Renal cortical epithelial cell (primary cell): Measurements from ENCODE around the gene SNX21. TPM values are rescaled to one million over a fixed set of nuclear protein-coding genes. Genes with fewer than 3 reads are reported as not detected.
"Not testable (repeated sequence)": the region's sequence is repeated elsewhere in the genome, so short reads cannot be mapped to it uniquely, and the experiment has no call there.

Experiments
- DNase-seq: peaks from one replicate; pipeline ENCODE4 v3.0.0-alpha.2; 2011; ENCODE audit warnings: low read depth
- total RNA-seq: library from RNA; depleted of rRNA; stranded (reverse); fragments of >200 nt; gene quantifications from 2 replicates; pipeline ENCODE4 v1.2.3, GENCODE V29; 2014

SNX21 gene
- total RNA-seq, 1 donor from 2014 or later: 32.1 TPM

DNA sequence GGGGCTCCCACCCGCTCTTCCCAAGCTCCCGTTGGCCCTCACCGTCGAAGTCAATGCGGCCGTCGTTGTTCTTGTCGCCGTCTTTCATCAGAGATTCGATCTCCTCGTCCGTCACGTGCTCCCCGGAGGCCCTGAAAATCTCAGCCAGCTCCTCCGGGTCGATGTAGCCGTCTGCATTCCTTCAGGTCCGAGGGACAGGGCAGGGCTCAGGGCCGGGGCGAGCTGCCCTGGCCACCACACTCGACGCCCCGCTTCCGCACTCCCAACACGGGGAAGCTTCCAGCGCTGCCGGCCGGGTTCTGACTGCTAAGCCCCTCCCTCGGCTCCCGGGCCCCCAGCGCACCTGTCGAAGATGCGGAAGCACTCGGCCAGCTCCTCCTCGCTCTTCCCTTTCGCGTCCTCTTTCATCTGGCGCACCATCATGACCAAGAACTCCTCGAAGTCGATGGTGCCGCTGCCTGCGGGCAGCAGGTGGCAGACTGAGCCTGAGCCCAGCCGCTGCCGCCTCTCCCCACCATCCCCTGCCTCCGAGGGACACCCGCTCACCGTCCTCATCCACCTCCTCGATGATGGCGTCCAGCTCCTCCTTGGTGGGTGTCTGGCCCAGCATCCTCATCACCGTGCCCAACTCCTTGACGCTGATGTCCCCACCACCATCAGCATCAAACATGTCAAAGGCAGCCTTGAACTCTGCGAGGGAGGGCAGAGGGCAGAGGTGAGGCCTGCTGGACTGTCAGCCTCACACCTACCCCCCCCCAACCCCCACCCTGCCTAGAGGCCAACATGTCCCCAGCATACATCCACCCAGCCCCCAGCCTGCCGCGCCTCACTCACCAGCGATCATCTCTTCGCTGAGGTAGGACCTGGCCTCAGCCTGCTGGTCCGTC, 9.4 kb upstream of the SNX21 start:
- DNase-seq: peak; percentile 24

DNA sequence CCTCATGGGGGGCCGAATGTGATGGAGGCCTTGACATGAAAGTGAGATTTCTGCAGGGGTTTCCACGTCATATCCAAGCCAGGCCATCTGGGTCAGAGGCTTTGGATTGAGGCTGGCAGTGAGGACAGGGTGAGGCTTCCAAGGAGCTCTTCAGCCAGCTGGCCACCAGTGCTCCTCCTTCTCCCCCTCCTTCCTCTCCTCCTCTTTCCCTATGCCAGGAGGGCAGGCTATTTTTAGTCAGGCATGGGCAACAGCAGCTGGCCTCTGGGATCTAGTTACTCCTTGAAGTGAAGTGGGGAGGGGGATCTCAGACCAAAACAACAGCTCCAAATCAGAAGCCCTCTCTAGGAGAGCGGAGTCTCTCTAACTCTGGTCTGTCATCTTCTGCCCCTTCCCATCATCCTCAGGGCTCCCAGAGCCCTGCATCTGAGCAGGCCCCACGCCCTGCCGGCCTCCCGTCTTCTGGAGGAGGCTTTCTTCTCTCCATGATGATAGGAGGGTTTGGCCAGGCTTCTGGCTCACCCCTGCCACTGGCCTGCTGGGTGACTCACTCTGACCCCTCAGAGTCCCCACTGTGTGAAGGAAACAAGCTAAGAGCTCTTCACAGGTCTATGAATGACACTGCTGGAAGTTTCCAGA, 7.1 kb upstream of the SNX21 start:
- no peak for DNase-seq

DNA sequence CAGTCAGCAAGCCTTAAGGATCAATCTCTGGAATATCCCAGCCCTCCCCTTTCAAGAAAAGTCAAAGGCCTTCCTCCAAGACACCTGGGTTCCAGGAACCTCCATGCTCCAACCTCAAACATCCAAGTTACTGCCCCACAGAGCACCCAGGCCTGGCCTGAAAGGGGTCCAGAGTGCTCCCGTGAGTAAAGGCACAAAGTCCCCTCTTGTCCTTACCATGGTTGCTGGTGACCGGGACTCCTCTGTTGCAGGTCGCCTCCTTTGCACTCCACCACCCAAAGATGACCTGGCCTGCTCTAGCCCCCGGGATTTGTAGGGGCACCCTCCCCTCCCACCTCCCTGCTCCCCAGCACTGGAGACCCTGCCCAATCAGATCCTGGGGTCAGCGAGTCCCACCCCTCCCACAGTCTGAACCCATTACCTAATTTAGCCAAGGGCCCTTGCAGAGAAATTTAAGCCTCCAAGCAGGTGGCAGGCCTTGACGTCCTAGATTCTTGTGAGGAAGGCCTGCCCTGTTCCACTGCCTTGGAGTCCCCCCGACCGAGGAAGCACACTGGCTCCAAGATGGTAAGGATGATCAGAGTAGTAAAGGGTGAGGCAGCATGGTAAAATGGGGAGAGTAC, 6.5 kb upstream of the SNX21 start, which contains the start of gene TNNC2:
Gene TNNC2 (minus strand): TSS at position 283 of the 623 bp plus-strand sequence. CDS start 64 bp downstream, at position 219.
- DNase-seq: no peak

DNA sequence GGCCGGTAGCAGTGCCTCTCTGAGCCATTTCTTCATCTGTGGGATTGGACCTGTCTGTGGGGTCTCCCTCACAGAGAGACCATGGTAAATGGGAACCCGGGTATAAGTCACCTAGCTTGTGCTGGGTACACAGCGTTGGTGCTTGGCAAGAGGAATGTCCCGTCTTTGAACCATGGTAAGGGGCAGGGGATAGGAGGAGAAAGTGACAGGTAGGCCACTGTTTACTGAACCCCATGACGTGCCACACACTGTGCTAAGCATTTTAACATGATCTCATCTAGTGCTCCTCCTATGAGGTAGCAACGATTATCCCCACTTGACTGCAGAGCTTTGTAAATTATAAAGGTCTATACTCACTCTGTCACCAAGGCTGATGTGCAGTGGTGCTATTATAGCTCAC, 5.9 kb upstream of the SNX21 start:
- no peak for DNase-seq

DNA sequence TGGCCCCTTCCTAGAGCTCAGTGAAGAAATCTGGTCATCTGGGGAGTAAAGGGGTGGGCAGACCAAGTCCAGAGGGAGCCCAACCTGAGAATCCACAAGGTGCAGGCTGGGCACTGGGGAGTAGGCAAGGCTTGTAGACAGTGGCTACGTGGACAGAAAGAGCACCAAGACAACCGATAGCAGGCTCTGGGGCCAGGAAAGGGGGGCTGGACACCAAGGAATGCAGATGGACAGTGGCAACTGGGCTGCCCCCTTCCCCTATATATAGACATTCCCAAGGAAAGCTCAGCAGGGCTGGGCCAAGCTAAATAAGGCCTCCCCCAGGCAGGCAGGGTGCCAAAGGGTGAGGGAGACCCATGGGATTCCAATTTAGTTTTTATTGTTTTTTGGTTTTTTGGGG, 5.0 kb upstream of the SNX21 start:
- DNase-seq: no peak

DNA sequence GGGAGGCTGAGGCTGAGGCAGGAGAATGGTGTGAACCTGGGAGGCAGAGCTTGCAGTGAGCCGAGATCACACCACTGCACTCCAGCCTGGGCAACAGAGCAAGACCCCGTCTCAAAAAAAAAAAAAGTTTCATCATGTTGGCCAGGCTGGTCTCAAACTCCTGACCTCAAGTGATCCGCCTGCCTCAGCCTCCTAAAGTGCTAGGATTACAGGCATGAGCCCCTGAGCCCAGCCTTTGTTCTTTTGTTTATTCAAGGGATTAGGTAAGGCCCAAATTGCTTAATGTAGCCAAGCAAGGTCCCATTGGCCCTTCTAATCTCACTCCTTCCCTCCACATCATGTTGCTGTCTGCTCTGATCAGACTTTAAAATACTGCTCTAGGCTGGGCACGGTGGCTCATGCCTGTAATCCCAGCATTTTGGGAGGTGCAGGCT, 3.9 kb upstream of the SNX21 start:
- not testable (repeated sequence) for DNase-seq

DNA sequence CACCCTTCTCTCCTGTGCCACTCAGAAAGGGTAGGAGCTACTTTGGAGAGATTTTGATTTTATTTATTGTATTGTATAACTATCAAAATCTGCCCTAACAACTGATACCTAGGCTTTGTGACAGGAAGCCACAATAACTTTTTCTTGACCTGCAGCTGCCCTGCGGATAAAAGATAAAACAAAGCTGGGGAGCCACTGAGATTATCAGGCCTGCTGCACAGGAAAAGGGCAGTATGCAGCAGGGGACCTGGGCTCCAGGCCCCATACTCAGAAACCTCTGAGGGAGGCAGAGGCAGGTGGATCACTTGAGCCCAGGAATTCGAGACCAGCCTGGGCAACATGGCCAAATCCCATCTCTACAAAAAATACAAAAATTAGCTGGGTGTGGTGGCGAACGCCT, 980 bp upstream of the SNX21 start:
- DNase-seq: no peak

DNA sequence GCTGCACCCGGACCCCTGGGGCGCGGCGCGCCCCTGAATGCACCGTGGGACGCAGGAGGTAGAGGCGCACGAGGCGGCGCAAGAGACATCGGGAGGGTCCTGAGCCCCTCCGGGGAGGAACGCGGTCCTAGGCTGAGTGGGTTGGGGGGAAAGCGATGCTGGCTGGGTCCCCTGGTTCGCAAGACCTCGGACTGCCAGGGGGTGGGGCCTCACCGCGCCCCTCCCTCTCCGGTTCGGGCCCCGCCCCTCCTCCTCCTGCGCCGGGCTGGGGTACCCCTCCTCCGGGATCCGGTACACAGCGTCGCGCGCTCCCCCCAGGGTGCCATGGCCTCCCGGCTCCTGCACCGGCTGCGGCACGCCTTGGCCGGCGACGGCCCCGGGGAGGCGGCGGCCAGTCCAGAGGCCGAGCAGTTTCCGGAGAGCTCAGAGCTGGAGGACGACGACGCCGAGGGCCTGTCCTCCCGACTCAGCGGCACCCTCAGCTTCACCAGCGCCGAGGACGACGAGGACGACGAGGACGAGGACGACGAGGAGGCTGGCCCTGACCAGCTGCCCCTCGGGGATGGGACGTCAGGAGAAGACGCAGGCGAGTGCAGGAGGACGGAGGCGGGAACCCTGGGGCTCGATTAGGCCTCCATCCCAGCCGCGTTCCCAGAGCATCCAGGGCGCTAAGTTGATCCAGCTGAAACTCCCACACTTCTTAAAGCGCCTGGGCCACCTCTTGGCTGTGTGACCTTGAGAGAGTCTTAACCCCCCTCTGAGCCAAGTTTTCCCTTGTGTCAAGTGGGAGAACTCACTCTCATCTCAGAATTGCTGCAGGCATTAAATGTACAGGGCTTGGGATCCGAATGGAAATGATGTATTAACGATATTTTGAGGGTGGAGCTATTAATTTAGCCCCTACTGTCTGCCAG, 541 bp downstream of the SNX21 start:
- DNase-seq: peak; percentile 23

DNA sequence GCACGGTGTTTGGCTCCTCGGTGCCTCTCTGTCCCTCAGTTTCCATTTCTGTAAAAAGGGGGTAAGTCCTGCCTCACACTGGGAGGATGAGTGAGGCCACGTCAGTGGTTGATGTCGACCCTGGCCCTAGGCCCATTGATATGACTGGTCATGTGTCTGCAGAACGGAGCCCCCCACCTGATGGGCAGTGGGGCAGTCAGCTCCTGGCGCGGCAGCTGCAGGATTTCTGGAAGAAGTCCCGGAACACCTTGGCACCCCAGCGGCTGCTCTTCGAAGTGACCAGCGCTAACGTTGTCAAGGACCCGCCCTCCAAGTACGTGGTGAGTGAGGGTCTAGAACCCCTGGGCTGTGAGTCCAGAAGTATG, 1.2 kb downstream of the SNX21 start:
- no peak for DNase-seq

DNA sequence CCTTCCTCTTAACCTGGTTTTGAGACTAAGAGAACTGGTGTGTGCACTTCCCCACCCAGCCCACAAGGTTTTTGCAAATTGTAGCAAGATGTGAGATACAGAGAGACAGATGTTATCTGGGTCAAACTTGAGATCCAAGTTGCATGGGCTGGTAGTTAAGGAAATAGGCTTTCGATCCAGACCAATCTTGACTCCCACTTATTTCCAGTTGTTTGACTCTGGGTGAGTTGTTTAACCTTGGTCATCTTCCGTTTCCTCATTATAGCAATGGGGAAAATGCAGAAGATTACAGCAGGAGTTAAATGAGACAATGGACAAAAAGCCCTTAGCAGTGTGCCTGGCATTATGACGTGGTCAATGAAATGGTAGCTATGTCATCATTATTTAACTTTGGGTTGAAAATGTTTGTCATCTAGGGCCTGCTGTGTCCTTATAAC, 1.7 kb downstream of the SNX21 start:
- DNase-seq: no peak

DNA sequence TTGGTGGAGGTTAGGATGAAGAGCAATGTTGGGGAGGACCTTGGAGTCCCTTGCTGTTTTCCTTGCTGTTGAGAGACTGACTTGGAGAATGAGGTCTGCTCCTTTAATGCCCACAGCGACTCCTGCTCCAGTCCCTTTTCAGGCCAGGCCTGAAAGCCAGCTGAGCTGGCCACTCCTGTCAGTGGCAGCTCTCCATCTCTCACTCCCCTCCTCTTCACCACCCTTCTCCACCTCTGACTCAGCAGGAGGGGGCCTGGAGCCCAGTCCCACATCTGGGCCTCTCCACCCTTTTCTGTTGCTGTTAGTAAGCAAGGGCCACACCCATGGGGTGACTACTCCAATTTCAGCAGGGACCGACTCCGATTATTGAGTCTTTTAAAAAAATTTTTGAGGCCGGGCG, 2.2 kb downstream of the SNX21 start:
- DNase-seq: no peak

DNA sequence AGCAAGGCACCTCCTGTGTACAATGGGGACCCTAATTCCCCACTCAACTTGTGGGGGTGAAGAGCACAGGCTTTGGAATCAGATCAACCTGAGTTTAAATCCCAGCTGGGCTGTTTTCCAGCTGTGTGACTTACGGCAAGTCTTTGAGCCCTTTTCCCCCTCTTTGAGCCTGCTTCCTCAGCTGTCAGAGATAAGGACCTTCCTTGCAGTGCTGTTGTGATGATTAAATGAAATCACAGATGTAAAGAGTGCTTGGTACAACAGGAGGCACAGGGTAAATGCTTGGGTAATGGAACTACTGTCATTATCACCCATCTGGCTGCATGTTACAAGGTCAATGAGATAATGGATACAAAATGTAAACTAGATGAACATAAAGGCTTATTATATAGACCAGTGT, 3.2 kb downstream of the SNX21 start:
- no peak for DNase-seq

DNA sequence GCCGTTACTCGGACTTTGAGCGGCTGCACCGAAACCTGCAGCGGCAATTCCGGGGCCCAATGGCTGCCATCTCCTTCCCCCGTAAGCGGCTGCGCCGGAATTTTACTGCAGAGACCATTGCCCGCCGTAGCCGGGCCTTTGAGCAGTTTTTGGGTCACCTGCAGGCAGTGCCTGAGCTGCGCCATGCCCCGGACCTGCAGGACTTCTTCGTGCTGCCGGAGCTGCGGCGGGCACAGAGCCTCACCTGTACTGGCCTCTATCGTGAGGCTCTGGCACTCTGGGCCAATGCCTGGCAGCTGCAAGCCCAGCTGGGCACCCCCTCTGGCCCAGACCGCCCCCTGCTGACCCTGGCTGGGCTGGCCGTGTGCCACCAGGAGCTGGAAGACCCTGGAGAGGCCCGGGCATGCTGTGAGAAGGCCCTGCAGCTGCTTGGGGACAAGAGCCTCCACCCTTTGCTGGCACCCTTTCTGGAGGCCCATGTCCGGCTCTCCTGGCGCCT, 7.2 kb downstream of the SNX21 start:
- no peak for DNase-seq

DNA sequence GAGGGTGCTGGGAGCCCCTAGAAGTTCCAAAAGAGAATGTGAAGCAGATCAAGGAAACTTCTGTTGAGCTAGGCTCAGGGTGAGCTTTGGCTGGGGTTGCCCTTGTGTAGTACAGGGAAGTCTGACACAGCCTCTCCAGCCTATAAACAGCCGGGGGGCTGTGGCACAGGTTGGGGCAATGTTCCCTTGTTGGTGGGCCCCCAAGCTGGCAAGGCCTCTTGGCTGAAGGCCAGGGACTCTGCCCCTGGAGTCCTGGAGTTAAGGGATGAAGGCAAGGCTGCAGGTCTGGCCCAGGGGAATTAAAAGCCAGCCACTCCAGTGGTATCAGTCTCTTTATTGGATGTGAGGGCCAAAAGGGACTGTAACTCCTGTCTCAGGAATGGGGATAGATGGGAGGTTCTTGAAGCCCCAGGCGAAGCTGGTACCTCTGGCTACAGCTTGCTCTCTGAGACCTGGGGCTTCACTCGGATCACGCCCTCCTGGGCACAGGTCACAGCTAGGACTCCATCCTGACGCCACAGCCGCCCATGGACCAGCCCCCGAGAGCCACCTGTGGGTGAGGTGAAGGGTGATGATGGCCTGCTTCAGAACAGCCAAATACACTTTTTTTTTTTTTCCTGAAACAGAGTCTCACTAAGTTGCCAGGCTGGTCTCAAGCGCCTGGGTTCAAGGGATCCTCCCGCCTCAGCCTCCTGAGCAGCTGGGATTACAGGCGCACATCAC, 8.0 kb downstream of the SNX21 start:
- DNase-seq: no peak

DNA sequence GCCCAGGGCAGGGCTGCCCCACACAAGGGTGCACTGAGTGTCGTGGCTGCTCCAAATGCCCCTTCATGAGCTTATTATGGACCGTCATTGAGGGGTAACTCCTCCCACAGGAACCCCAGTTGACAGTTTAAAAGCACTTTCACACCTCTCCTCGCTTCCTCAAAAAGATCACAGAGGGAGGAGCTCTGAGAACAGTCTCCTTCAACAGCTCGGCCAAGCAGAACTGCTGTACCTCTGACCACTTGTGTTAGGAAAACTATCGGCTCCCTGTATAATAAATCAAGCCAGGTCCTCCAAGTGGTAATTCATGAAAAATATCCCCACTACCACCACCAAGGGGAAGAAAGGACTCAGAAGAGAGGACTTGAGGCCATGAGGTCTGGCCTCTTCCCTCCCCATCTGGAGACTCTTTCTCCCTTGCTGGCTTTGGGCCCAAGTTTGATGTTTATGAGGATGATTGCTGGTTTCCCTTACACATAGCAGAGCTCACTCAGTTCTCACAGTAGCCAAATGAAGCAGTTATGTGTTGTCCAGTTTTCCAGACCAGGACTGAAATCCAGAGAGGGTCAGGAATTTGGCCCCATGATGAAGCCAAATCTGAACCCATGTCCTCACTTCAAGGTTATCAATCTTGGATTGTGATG, 8.7 kb downstream of the SNX21 start:
- DNase-seq: no peak

DNA sequence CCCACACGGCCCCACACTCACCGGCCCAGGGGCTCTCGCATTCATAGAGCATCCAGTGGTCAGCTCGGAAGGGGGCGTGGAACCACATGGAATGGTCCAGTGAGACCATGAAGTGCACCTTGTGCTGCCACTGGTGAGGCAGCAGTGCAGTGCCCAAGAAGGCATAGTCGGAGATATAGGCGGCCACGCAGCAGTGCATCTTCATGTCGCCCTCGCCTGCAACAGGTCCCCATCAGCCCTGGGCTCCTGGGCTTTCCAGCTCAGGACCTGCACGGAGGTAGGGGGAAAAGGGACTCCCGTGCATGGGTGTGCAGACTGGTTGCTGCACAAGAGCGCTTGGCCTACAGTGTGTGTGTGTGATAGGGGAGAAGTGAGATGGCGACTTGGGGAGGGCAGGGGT, 9.9 kb downstream of the SNX21 start:
- no peak for DNase-seq

DNA sequence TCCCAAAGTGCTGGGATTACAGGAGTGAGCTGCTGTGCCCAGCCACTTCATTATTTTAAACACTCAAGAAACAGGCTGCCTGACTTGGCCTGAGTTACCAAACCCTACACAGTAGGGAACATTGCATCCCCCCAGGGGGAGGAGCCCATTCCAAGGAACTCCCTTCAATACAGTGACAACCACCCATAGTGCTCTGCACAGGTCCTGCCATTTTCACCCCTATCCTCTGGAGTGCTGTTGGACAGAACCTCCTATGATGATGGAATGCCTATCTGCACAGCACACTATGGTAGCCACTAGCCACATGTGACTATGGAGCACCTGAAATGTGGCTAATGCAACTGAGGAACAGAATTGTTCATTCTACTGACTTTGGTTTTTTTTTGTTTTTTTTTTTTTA, 11.9 kb downstream of the SNX21 start:
- DNase-seq: no peak

DNA sequence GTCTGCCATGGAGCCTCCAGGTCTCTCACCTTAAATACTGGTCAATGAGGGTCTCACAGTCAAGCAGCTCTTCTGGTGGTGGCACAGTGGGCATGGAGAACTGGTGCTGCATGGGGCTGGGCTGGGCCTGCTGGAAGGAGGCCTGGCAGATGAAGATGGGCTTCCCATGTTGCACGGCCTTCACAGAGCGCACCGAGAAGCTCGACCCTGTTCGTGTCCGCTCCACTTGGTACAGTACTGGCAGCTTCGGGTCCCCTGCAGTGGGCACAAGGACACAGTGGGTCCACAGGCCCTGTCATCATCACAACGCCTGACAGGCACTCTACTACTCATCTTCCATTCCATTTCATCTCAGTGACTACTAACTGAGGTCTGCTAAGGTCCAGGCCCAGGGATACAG, 14.8 kb downstream of the SNX21 start:
- DNase-seq: no peak

DNA sequence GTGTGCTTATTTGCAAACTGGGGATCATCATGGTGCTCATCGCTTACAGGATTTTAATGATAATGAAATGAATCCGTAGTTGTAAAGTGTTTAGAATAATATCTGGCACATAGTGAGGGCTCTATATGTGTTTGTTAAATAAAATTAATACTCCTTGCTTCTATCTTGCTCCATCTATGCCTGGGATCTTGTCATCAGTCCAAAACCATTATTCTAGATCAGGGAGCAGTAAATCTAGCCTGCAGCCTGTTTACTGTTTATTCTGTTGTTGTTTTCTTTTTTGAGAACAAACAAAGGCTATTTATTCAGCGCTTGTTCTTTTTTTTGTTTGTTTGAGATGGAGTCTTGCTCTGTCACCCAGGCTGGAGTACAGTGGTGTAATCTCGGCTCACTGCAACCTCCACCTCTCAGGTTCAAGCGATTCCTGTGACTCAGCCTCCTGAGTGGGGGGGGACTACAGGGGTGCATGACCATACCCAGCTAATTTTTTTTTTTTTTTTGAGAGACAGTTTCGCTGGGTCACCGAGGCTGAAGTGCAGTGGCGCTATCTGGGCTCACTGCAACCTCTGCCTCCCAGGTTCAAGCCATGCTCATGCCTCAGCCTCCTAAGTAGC, 15.5 kb downstream of the SNX21 start:
- no peak for DNase-seq

DNA sequence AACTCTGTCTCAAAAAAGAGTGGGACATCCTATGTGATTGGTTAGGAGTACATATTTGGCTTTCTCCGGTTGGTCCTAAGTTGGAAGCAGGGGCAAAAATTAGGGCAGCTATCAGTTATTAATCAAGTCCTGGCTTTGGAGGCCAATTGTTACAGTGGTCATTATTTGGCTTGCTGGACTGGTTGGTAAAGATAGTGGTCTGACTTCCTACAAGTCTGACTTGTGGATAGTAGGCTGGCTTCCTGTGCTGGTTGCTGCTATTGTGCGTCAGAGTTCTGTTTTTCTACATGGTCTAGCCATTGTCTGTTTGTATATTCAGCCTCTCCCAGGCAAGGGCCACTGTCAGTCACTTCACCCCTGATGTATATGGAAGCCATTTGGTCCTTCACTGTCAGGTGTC, 16.6 kb downstream of the SNX21 start:
- no peak for DNase-seq
